ENCODE measurements around the gene USP32.
"Not testable (repeated sequence)": the region's sequence is repeated elsewhere in the genome, so short reads cannot be mapped to it uniquely, and the experiment has no call there.

The USP32 gene

DNA sequence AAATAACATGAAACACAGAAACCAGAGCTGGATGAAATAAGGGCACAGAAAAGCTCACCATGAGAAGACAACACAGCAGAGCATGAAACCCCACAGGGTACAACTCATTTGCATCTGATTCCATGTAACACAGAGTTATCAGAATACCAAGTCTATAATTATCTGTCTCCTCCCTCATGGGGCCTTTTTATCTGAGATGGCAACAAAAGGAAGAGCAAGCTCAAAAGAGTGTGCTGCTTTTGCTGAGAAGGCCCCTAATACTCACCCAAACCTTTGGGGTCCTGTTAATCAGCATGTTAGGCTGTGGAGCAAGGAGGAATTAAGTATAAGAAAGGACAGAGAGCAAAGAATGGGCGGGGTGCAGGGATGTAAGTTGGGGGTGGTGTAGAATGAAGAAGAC, 205.6 kb downstream of the USP32 start:
- H3K4me3 ChIP-seq (ENCODE audit: low read depth, low read length) = not testable (repeated sequence)

DNA sequence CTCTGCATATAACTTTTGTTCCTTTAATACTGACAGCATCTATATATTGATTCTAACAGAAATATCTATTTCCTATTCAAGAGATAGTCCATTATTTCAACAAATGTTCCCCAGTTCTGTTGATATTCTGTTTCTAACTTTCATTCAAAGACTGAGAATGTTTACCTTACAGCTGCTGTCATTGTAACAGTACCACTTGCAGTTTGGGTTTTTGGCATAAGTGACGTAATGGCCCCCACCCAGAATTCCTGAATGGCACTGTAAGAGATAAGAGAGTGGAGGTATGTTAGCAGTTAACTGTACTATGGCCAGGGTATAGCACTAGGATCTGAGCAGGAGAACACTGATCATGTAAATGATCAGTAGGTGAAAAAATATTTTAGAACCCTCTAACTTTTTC, 211.6 kb downstream of the USP32 start:
- not testable (repeated sequence) for H3K4me3 ChIP-seq (ENCODE audit: low read depth, low read length)

DNA sequence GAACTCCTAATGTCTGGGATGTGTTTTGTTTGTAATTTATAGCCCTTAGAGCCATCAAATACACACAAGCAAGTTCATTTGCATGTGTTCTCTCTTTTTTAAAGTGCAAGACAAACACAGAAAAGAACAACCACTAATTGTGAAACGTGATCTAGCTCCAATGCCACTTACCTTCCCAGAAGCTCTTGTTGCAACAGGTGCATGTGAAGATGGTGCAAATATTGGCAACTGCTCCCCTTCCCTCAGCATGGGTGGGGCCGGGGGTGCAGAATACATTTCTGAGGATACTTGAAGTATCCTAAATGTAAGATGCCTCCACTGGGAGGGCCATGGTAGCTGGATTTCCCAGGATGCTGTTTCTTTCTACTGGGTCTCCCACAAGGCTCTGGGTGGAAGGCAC, 213.8 kb downstream of the USP32 start:
- H3K4me3 ChIP-seq (ENCODE audit: low read depth, low read length) = not testable (repeated sequence)

DNA sequence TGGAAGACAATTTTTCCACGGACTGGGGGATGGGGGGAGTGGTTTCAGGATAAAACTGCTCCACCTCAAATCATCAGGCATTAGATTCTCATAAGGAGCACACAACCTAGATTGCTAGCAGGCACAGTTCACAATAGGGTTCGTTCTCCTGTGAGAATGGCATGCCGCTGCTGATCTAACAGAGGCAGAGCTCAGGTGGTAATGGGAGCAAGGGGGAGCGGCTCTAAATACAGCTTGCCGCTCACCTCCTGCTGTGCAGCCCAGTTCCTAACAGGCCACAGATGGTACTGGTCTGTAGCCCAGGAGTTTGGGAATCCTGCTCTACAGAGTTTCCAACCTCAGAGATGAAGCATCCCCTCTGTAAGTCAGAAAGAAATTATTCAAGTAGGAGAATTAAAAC, 215.2 kb downstream of the USP32 start:
- not testable (repeated sequence) for H3K4me3 ChIP-seq (ENCODE audit: low read depth, low read length)

DNA sequence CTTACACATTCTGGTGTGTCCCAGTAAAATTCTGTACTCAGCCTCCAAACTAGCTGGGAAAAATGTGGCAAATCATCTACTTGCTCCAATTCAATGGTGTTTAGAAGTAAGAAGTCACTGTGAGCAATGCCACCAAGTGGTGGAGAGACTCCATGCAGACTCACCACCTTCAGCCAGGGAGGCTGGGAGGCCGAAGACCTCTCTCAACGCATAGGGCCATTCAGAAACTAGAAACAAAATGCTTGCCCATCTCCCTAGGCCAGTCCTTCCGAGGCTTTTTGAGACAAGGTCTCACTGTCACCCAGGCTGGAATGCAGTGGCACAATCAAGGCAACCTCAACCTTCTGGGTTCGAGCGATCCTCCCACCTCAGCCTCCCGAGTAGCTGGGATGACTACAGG, 217.2 kb downstream of the USP32 start:
- not testable (repeated sequence) for H3K4me3 ChIP-seq (ENCODE audit: low read depth, low read length)

DNA sequence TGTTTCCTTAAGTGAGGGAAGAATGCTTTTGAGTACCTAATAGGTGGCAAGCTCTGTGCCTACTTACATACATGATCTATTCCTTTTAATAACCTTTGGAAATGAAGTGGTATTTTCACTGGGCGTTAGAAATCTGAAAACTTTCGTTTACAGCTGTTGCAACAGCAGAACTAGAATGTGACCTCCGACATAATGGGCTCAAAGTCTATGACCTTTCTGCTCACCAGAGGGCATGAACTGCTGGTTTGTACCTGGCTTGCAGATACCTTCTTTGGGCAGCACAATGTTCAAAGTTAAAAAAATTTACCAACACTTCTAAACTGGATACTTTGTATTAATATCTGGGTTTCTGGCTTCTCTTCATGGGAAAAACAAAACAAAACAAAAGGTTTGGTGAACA, 217.9 kb downstream of the USP32 start:
- no peak overlapping the region for H3K4me3 ChIP-seq (ENCODE audit: low read depth, low read length)

DNA sequence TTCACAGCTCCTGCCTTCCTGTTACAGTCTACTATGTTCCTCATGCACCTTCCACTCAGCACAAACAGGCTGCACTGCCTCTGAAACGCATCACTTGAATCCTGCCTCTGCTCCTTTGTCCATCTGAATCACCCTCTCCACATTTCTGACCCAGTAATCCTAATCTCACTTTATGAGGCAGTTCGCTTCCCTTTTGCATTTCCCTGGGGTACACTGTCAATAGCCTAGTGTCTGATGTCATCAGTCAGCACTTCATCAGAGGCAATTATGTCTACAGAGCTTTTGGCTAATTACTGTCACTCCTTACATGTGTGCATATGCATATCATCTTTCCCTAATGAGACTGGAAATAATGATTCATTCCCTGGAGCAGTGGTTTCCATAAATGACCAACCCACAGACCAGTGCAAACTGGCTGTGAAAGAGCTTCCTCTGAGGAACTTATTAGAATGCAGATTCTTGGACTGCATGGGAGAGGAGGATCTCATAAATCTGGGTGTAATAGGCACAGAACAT, 218.6 kb downstream of the USP32 start:
- H3K4me3 ChIP-seq (ENCODE audit: low read depth, low read length) = no peak overlapping the region

DNA sequence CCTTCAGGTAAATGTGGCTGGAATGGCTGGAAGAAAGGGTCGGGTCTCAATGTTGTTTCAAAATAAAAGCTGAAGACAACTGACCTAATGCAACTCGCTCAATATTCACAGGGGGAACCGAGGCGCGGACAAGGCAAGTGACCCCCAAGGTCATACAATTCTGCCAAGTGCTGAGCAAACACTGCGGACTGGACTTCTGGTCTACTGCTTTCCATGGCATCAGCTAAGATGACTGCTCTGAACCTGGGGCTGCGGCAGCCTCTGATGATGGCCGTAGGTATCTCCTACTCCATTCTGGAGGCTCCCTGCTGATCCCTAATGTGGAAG, 220.2 kb downstream of the USP32 start:
- H3K4me3 ChIP-seq (ENCODE audit: low read depth, low read length) = no peak overlapping the region

DNA sequence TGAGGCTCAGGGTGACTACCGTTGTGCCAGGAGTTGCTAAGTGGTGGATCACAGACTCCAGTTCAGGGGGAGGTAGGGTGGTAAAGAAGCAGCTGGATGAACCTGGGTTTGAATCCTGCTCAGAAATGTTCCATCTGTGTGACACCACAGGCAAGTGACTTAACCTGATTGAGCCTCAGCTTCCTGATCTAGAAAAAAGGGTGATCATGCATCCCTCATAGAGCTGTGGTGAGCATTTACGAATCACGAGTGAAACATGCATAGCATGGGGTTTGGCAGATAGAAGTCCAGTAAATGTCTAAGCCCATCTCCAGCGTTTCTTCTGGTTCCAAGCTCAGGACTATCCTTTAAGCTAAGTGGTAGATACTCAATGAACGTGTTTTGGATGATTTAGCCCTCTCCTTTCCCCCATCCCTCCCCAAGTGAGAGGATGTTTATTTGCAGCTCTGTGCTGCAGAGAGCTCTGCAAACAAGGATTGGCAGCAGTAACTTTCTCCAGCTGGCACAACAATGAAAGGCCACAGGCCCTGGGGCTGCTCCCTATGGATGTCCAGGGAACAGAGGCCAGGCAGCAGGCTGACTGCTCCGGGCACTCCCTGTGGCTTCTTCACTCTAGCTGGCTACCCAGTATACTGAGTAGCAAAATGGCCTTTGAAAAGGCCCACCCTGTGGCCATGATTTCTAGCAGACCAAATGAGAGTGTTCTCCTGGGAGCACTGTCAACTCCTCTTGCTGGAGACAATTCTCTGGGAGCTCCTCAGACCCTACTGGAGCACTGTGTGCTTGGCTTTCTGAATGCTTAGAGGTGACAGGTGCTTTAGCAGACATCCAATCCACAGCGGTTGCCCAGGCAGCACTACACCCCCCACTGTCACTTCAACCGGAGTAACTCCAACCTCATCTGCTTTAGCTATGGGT, 220.8 kb downstream of the USP32 start:
- H3K4me3 ChIP-seq (ENCODE audit: low read depth, low read length) = no peak overlapping the region

DNA sequence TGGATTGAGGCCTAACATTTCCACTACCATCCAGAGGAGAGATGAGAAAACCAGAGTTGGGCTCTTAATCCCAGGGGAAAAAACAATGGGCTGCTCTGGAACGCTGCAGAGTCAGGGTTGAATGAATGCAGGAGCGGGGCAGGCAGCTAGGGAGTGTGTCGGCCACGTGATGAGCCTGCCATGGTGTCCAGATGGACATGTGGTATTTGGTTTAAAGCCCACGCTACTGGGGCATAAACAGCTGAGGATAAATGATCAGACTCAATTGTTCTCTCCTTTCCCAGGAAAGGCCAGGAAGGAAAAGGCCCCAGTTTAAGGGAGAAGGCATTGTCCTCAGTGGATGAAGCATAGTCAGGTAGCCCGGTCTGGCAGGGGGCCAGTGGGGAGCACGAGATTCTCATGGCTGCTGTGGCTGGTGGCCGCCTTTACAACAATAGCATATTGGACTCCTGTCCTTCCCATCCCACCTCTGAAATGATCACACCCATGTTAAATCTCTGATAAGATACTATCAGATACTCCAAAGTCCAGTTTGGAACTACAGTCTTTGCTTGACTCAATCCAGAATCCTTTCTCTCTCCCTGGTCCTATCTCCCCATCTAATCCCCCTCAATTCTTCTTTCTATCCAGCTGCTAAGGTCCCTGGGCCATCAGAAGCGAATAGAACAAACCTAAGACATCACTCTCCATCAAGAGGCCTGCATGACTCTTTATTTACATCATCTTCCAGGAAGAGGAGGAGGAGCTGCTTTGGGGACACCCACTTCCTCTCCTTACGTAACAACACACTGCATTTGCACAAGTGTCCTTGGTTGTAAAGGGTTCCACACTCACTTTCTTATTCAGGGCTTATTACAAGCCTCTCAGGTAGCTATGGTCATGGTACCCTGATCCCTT, 221.8 kb downstream of the USP32 start:
- H3K4me3 ChIP-seq (ENCODE audit: low read depth, low read length) = no peak overlapping the region

DNA sequence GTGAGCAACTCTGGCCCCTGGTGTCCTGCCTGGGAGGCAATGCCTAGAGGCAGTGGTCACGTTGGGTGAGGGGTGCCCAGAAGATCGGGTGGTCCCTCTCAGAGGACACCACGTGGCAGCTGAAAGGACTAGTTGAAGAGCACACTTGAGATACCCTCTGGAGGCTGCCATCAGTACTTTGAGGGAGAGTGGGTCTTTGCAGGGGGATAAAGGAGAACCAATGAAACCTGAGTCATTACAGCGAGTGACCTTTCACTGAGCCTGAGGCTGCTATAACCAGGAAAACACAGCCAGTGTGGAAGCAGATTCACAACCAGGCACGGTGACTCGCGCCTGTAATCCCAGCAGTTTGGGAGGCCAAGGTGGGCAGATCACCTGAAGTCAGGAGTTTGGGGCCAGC, 223.3 kb downstream of the USP32 start:
- no peak overlapping the region for H3K4me3 ChIP-seq (ENCODE audit: low read depth, low read length)

DNA sequence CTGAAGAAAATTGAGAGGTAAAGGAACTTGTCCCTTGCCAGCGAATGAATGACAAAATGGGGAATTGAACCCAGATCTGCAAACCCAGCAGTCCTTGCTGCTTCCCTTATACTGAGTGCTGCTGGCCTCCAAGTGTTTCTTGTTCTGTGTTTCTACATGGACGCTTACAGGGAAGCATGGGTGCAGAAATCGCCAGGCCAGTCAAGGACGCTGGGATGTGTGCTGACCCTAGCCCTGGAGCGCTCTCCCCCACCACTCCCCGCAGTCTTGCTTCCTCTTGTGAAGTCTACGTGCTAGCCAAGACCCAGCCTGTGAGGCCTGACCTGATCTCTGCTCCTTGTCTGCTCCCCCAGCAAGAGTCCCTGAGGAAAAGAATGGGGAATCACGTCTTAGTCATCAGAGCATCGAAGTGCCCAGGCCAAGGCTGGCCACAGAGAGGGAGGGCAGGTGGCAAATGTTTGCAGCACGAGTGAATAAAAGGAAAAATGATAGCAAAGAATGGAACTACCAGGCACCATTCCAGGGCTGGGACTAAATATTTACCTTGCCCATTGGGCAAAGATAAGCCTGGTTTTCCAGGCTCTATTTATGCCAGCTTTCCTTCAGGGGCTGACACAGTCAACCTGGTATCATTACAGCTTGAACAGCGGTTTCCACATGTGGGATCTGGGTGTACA, 224.7 kb downstream of the USP32 start:
- no peak overlapping the region for H3K4me3 ChIP-seq (ENCODE audit: low read depth, low read length)

DNA sequence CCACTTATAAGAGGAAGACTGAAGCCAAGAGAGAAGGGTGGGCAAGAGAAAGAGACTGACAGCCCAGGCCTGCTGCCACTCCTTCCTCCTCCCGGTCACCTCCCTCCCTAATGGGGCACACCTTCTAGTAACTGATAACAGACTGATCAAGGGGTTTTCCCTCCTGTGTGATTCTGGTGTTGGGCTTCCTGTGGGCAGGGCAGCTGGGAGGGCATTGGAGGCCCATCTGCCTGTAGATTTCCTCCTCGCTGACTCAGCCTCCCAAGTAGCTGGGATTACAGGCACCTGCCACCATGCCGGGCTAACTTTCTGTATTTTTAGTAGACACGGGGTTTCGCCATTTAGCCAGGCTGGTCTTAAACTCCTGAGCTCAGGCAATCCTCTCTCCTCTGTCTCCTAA, 226.0 kb downstream of the USP32 start:
- H3K4me3 ChIP-seq (ENCODE audit: low read depth, low read length) = no peak overlapping the region

DNA sequence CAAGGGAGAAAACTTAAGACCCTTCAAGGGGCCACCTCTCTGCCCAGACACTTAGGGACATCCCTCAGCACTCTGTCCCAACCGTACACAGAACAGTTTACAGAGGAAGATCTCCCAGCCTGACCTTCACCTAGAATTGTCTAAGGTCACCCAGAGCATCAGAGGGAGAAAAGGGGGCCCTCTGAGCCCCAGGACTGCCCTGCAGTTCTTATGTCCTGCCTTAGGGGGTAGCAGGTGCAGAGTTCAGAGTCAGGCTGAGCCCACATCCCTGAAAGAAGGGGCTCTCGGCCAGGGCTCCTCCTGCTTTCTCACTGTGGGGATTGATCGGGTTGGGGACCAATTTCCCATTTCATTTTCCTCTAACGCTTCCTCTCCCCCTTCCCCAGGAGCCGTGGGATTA, 226.7 kb downstream of the USP32 start:
- no peak overlapping the region for H3K4me3 ChIP-seq (ENCODE audit: low read depth, low read length)

DNA sequence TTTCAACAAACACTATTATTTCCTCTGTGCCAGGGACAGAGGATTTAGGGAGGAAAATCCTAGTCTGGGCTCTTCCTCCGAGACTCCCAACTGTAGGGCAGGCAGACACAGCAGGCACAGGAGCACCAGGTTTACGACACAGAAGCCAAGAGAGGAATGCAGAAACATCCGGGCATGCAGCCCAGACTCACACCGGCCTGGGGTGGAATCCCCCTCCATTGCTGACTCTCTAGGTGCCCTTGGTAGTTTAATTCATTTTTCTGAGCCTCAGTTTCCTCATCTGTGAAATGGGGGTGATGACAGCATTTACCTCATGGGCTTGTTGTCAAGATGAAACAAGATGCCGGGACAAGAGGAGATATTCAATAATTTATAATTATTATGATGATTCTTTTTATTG, 227.2 kb downstream of the USP32 start:
- H3K4me3 ChIP-seq (ENCODE audit: low read depth, low read length) = no peak overlapping the region

DNA sequence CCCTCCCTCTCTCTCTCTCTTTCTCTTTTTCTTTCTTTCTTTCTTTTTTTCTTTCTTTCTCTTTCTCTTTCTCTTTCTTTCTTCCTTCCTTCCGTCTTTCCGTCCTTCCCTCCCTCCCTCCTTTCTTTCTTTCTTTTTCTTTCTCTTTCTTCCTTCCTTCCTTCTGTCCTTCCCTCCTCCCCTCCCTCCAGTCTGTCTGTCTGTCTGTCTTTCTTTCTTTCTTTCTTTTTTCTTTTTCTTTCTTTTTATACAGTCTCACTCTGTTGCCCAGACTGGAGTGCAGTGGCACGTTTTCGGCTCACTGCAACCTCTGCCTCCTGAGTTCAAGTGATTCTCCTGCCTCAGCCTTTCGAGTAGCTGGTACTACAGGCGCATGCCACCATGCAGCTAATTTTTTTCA, 227.8 kb downstream of the USP32 start:
- no peak overlapping the region for H3K4me3 ChIP-seq (ENCODE audit: low read depth, low read length)

DNA sequence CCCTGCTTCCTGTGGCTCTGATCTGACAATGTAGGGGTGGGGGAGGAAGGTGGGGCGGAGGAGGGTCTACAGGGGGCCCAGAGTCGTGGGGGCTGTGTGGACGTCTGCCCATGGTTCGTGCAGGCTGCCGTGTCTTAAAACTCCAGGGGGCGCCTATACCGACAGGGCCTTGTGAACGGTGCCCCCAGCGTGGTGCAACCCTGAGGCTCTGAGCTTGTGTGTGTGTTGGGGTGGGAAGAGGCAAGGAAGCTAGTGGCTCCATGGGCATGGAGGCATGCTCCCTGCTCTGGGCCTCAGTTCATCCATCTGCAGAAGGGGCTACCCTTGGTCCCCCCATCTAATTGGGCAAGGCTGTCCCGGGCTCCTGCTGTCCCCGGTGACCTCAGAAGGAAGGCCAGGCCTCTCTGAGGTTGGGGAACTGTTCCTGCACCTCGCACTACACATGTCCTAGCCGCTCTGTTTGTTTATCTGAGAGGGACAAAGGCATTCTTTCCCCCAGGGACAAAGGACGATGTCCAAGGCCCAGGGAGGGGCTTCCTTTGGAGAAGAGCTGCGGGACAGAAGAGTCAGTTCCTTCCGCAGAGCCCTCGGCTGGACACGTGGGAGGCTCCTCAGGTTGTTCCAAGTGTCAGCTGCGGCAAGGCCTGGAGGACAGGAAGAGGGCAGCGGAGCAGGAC, 228.7 kb downstream of the USP32 start:
- H3K4me3 ChIP-seq (ENCODE audit: low read depth, low read length) = no peak overlapping the region

DNA sequence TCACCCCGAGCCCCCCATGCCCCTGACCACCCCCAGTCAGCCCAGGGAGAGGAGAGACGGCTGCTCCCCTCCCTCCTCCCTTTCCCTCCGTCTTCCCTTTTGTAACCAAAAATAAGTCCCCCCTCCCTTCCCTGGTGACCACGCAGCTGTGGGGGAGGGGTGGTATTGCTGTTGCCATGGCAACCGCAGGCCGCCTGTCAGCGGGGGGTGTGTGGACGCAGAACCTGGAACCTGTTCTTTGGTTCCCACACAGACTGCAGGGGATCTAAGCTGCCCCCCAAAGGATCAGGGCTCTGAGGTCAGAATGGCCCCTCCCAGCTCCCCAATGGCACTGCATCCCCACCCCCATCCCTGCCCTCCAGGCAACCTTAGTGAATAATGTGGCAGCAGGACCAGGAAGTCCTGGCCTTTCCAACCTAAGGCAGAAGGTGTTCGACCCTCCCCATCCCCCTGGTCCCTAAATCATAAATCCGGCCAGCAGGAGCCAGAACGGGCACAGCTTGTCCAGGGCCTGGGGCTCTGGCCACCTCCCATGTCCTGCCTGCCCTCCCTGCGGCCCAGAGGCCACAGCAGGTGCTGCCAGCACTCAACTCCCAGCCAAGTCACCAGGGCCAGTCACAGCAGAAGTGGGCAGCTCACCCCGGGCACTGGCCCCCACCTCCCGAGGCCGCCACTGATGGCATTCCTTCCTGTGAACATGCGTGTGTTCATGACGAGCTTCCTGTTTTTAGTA, 230.2 kb downstream of the USP32 start:
- H3K4me3 ChIP-seq (ENCODE audit: low read depth, low read length) = no peak overlapping the region

DNA sequence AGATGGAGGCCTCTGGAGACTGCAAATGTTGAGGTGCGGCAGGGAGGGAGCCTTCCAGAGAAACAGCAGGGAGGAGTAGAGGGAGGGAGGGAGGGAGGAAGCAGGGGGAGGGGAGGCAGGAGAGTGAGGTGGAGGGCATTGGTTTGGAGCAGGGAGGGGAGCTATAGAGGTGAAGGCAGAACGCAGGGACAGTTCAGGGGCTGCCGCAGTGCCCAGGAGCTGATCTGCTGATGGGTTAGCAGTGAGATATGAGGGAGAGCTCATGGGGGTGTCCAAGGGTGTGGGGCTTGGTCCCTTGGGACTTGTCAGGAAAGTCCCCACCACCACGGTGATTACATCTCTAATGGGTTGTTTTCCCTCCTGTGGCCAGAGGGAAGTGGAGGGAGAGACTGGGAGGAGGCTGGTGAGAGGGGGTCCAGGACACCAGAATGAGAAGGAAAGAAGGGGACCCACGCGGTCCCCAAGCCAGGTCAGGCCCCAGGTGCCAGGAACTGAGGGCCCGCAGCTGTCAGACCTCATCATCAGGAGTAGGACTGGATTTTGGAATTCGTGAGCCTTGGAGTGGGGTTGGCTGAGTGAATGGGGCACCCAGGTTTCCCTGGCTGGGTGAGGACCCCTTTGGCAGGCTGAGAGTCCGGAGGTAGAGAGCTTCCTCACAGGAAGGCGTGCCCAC, 231.0 kb downstream of the USP32 start:
- no peak overlapping the region for H3K4me3 ChIP-seq (ENCODE audit: low read depth, low read length)

DNA sequence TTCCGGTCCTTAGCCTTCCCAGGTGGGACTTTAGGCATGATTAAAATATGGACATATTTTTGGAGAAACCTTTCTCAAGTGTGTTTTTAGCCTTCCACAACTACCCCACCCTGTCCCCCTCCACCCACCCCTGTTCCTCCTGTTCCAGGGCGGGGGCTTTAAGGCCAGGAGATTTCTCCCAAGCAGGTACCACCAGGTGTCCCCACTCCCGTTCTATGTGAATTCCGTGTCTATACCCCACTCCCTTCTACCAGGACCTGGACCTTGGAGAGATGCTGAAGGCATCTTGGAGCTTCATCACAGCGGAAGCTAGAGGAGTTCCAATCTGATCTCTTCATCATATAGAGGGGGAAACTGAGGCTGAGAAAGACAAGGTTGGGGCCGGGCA, 232.5 kb downstream of the USP32 start:
- no peak overlapping the region for H3K4me3 ChIP-seq (ENCODE audit: low read depth, low read length)
